ENCODE results near the gene TAF1B. TPM values are rescaled to one million over a fixed set of nuclear protein-coding genes. Genes with fewer than 3 reads are reported as not detected.
"Not testable (repeated sequence)": the region's sequence is repeated elsewhere in the genome, so short reads cannot be mapped to it uniquely, and the experiment has no call there.

The TAF1B gene
- total RNA-seq, 2 donors from 2014 or later, result 8.8 to 13.0 TPM

GRCh38 chr2:9831670-9832069 lies 11.6 kb upstream of the TAF1B start:
- DNase-seq, result no peak
- Histone ChIP-seq H3K27me3 (no peaks in the 10 kb centered on the region), H3K4me3 (no peak overlapping the region), H3K4me1 (no peaks in the 10 kb centered on the region), H3K36me3 (no peaks in the 10 kb centered on the region), H3K9ac (ENCODE audit: low read depth in 2 of 2, low read length in 2 of 2) (no peak overlapping the region), H3K27ac (no peak overlapping the region), H3K9me3 (no peaks in the 10 kb centered on the region)
- TF ChIP-seq CTCF (IDR thresholded peaks at IDR 0.05), result no peak
- intact Hi-C loops (cut with DNase I), result no loop called here

GRCh38 chr2:9832586-9832985 lies 10.7 kb upstream of the TAF1B start:
- intact Hi-C loops (cut with DNase I), result no loop called here
- Histone ChIP-seq H3K4me3 (no peak overlapping the region), H3K9me3 (no peaks in the 10 kb centered on the region), H3K4me1 (no peaks in the 10 kb centered on the region), H3K27me3 (no peaks in the 10 kb centered on the region), H3K36me3 (no peaks in the 10 kb centered on the region), H3K27ac (no peak overlapping the region), H3K9ac (ENCODE audit: low read depth in 2 of 2, low read length in 2 of 2) (no peak overlapping the region)
- TF ChIP-seq CTCF (IDR thresholded peaks at IDR 0.05), result no peak
- no peak for DNase-seq

- H3K27ac ChIP-seq; intact Hi-C loops (cut with DNase I); DNase-seq; H3K27me3 ChIP-seq; H3K36me3 ChIP-seq; H3K9me3 ChIP-seq; H3K4me1 ChIP-seq; H3K9ac ChIP-seq (ENCODE audit: low read depth in 2 of 2, low read length in 2 of 2); H3K4me3 ChIP-seq: not testable (repeated sequence)
Observed at GRCh38 chr2:9835068-9835467, 8.2 kb upstream of the TAF1B start.

- Histone ChIP-seq H3K27ac (no peak overlapping the region), H3K36me3 (no peaks in the 10 kb centered on the region), H3K9ac (ENCODE audit: low read depth in 2 of 2, low read length in 2 of 2) (no peak overlapping the region), H3K4me1 (no peaks in the 10 kb centered on the region), H3K9me3 (no peaks in the 10 kb centered on the region), H3K4me3 (no peak overlapping the region), H3K27me3 (no peaks in the 10 kb centered on the region)
- no peak for TF ChIP-seq CTCF (IDR thresholded peaks at IDR 0.05)
- no peak for DNase-seq
- intact Hi-C loops (cut with DNase I), result no loop called here
Observed at GRCh38 chr2:9836074-9836473, 7.2 kb upstream of the TAF1B start.

GRCh38 chr2:9836517-9836916 lies 6.8 kb upstream of the TAF1B start:
- intact Hi-C loops (cut with DNase I), result no loop called here
- Histone ChIP-seq H3K9ac (ENCODE audit: low read depth in 2 of 2, low read length in 2 of 2) (no peak overlapping the region), H3K4me3 (no peak overlapping the region), H3K36me3 (no peaks in the 10 kb centered on the region), H3K9me3 (no peaks in the 10 kb centered on the region), H3K27me3 (no peaks in the 10 kb centered on the region), H3K4me1 (no peaks in the 10 kb centered on the region), H3K27ac (no peak overlapping the region)
- no peak for DNase-seq
- TF ChIP-seq CTCF (IDR thresholded peaks at IDR 0.05), result no peak

GRCh38 chr2:9837451-9837850 lies 5.8 kb upstream of the TAF1B start:
- DNase-seq, result no peak
- no peak overlapping the region for H3K9ac ChIP-seq (ENCODE audit: low read depth in 2 of 2, low read length in 2 of 2)
- H3K27me3 ChIP-seq, result no peaks in the 10 kb centered on the region
- no peak overlapping the region for H3K27ac ChIP-seq
- no peaks in the 10 kb centered on the region for H3K36me3 ChIP-seq
- intact Hi-C loops (cut with DNase I), result no loop called here
- no peaks in the 10 kb centered on the region for H3K9me3 ChIP-seq
- H3K4me3 ChIP-seq, result no peak overlapping the region
- H3K4me1 ChIP-seq, result no peaks in the 10 kb centered on the region
- no peak for TF ChIP-seq CTCF (IDR thresholded peaks at IDR 0.05)
